DOHH2 (cell line): Measurements from ENCODE around the gene SLC28A1.

Experiments
- EZH2phosphoT487 ChIP-seq: fragments of 200-600 bp; sonication (generic); IDR thresholded peaks from 2 replicates; pipeline ENCODE4 v1.6.1; 2017; ENCODE audit warnings: borderline replicate concordance, mild to moderate bottlenecking, antibody characterized with exemption, low read length, moderate library complexity, mixed read lengths
- TF ChIP-seq, protein P1 (sequence below): fragments of 200-600 bp; sonication (generic); IDR thresholded peaks from one replicate; pipeline ENCODE4 v1.5.1; 2014; ENCODE audit warnings: antibody characterized with exemption, mild to moderate bottlenecking, low read depth, low read length; ENCODE audit not compliant: poor library complexity, severe bottlenecking

DNA sequence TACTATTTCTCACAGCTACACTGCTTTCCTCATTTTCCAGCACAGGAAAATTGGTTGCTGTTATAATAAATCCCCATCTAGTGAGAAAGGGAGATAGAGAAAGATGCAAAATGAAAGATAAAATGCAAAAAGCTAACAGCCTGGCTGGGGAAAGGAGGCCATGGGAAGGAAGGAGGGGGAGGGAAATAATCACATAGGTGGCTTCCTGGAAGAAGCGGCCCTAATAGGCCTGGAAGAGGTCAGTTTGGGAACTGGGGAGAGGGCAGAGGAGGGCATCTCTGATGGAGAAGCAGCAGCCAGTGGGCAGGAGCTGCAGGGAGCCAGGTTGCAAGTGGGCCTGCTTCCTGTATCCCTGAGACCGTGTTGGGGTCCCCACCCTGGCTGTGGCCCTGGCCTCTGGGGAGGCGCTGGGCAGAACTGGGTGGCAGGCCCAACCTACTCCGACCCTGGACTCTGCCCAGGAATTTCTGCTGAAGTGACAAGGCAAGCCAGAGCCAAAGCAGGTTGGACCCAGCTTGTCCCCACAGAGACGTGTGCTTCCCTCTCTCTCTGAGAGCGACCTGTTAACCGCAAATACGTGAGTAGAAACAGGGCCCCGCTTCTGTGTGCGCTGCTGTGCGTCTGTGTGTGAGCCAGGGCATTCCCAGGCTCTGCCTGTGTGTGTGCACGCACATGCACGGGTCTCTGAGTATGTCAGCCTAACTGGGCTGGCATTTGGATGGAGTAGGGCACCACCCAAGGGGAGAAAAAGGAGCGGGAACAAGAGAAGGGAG lies 1.9 kb downstream of the SLC28A1 start:
- TF ChIP-seq, protein P1, sequence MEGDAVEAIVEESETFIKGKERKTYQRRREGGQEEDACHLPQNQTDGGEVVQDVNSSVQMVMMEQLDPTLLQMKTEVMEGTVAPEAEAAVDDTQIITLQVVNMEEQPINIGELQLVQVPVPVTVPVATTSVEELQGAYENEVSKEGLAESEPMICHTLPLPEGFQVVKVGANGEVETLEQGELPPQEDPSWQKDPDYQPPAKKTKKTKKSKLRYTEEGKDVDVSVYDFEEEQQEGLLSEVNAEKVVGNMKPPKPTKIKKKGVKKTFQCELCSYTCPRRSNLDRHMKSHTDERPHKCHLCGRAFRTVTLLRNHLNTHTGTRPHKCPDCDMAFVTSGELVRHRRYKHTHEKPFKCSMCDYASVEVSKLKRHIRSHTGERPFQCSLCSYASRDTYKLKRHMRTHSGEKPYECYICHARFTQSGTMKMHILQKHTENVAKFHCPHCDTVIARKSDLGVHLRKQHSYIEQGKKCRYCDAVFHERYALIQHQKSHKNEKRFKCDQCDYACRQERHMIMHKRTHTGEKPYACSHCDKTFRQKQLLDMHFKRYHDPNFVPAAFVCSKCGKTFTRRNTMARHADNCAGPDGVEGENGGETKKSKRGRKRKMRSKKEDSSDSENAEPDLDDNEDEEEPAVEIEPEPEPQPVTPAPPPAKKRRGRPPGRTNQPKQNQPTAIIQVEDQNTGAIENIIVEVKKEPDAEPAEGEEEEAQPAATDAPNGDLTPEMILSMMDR = no peak
- no peak for TF ChIP-seq EZH2phosphoT487
